Fibroblast of skin of scalp (primary cell): ENCODE measurements around the gene DDIT4.
"Not testable (repeated sequence)": the region's sequence is repeated elsewhere in the genome, so short reads cannot be mapped to it uniquely, and the experiment has no call there.

Experiments used
- DNase-seq: peaks from one replicate; pipeline ENCODE4 v3.0.0-alpha.2; 2013

The DDIT4 gene

DNA sequence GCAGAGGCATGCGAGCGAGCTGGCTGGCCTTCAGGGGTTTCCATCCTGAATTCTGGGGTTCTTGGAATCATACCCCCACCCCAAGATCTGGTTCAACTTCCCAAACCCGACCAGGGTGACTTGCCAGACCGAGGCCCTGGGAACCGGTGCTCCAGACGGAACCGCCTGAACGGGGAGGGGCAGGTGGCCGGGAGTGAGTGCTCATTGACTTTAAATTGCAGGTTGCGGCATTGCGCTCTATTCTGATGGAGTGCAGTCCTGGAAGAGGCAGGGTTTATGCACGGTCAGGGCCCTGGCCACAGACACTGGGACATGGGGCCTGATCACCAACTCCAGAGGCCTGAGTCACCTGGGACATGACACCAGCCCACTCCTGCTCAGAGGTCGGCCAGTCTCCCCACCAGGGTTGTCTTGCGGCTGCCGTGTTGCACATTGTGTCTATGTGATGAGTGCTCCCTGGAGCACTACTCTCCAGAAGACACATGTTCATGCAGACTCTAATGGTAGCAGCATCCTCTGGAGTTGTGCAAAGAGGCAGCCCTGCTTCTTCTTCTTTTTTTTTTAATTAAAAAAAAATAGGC is 5.8 kb upstream of the DDIT4 start:
- no peak for DNase-seq

DNA sequence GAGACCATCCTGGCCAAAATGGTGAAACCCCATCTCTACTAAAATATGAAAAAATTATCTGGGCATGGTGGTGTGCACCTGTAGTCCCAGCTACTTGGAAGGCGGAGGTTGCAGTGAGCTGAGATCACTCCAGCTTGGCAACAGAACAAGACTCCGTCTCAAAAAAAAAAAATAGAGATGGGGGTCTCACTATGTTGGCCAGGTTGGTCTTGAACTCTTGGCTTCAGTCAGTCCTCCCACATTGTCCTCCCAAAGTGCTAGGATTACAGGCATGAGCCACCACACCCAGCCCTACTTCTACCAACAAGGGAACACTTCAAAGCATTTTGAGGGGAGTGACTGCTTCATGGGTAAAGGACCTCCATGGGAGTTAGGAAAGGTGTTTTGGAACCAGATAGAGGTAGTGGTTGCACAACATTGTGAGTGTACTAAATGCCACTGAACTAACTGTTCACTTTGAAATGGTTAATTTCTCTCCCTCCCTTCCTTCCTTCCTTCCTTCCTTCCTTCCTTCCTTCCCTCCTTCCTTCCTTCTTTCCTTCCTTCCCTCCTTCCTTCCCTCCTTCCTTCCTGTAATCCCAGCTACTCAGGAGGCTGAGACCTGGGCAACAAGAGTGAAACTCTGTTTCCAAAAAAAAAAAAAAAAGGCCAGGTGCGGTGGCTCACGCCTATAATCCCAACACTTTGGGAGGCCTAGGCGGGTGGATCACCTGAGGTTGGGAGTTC is 5.1 kb upstream of the DDIT4 start:
- not testable (repeated sequence) for DNase-seq

DNA sequence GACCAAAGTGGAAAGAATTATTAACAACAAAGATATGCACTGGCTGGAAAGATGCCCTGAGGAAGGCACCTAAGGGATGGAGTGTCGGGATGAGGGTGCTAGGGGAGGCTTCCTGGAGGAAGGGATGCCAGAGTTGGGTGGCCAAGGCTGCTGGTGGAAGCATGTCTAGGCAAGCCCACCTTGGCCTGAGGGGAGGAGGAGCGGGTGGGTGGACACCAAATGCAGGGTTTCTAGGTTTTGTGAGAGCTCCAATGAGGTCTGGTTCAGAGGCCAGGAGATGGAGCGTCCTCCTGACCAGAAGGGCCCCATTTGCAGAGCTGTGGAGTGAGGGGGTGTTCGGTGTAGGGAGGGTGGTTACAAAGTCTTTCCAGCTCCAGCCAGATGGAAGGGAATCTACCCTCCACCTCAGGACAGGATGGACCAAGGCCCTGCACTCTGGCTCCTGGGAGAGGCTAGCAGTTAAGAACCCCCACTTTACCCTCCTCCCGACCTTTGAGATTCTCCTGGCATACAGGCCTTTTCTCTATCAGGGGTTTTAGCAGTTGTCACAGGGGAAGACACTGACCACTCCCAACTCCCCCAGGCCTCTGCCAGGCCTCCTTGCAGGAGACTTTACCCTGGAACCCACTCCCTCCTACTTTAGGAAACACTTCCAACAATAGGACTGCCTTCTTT is 3.0 kb upstream of the DDIT4 start:
- peak; percentile 13 for DNase-seq

DNA sequence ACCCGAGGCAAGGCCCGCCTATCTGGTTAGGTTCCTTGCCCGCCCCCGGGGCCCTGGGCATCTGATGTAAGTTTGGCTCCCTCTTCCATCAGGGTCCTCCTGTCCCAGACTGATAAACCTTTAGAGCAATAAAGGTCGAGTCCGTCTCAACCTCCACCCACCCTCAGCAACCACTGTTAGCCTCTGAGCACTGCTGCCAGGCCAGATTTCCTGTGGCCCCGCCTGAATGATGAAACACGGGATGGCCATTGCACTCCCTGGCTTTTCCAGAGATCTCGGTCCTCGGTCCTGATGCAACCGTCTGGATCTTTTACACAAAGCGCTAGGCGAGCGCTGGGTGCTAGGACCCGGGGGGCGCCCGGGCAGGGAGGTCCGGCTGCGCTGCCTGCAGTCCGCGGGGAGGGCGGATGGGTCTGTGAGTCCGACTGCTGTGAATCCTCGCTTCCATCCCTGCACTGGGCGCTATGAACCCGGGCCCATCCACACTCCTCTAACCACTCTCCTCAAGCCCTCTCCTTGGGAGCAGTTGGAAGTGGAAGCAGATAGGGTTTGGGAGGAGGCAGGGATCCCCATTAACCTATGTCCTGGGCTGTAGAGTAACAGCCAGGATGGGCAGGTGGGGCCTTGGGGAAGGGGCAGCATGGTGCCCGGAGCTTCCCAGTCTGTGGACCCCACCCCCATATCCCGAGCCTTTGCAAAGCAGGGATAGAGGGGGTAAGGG is 875 bp upstream of the DDIT4 start:
- peak; percentile 100 for DNase-seq

DNA sequence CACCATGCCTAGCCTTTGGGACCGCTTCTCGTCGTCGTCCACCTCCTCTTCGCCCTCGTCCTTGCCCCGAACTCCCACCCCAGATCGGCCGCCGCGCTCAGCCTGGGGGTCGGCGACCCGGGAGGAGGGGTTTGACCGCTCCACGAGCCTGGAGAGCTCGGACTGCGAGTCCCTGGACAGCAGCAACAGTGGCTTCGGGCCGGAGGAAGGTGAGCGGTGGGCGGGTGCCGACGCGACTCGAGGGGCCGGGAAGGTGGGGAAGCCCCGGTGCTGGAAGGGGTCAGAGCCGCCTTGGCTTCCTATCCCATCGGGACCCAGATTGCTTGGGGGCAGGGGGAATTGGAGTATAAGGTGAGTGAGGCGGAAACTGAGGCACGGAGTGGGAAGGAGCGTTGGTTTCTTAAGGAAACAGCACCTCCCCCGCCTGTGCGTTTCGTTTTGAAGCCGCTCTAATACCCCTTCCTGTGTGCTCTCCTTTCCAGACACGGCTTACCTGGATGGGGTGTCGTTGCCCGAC is 547 bp downstream of the DDIT4 start:
- DNase-seq: no peak

DNA sequence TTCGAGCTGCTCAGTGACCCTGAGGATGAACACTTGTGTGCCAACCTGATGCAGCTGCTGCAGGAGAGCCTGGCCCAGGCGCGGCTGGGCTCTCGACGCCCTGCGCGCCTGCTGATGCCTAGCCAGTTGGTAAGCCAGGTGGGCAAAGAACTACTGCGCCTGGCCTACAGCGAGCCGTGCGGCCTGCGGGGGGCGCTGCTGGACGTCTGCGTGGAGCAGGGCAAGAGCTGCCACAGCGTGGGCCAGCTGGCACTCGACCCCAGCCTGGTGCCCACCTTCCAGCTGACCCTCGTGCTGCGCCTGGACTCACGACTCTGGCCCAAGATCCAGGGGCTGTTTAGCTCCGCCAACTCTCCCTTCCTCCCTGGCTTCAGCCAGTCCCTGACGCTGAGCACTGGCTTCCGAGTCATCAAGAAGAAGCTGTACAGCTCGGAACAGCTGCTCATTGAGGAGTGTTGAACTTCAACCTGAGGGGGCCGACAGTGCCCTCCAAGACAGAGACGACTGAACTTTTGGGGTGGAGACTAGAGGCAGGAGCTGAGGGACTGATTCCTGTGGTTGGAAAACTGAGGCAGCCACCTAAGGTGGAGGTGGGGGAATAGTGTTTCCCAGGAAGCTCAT is 1.1 kb downstream of the DDIT4 start:
- DNase-seq: peak; percentile 74

DNA sequence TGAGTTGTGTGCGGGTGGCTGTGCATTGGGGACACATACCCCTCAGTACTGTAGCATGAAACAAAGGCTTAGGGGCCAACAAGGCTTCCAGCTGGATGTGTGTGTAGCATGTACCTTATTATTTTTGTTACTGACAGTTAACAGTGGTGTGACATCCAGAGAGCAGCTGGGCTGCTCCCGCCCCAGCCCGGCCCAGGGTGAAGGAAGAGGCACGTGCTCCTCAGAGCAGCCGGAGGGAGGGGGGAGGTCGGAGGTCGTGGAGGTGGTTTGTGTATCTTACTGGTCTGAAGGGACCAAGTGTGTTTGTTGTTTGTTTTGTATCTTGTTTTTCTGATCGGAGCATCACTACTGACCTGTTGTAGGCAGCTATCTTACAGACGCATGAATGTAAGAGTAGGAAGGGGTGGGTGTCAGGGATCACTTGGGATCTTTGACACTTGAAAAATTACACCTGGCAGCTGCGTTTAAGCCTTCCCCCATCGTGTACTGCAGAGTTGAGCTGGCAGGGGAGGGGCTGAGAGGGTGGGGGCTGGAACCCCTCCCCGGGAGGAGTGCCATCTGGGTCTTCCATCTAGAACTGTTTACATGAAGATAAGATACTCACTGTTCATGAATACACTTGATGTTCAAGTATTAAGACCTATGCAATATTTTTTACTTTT is 1.8 kb downstream of the DDIT4 start:
- peak; percentile 25 for DNase-seq

DNA sequence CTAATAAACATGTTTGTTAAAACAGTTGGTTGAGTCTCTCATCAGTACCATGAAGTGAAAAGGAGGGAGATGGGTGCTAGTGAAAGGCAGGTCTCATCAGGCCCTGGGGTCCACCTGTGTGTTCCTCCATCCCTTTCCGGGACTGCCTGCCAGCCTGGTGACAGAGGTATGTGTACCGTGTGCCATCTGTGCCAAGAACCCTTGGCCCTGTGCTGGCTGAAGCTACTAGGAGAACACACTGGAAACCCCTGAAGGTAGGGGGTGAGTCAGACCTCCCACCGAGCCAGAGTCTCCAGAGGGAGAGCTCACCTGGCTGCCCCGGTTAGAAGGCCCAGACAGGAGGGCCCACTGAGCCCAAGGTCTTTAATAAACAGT is 2.3 kb downstream of the DDIT4 start:
- peak; percentile 44 for DNase-seq

DNA sequence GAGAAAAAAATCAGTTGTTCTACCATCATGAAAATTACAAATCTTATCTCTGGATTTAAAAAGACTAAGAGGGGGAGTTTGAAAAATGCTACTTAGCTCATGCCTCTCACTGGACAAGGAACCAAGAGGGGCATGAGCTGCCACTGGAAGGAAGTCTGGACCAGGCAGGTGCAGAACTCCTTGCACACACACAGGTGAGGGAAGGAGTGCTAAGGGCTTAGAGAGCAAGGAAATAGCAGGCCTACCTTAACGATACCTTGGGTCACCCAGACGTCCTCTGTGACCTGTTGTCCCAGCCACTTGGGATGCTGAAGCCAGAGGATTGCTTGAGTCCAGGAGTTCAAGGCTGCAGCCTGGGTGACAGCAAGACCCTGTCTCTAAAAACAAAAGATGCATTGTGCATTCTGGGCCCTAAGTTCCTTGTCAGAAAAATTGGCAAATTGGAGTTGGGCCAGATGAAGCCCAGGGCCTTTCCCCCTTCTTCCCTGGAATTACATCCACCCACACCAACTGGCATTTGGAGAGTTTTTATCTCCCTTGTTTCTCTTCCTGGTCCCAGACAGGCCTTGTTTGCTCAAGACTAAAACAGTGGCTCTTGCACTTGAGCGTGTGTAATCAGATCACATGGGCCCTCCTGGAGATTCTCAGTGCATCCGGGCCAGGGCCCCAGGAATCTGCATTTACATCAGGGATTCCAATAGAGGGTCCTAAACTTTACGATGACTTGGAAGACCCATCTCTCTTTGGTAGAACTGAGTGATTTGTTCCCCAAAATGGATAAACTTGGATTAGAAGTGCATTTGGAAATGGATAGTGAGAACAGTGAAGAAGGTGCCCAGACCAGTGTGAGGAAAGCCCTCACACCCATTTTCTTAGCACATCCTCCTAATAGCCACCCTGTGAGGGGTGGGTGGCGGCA is 3.0 kb downstream of the DDIT4 start:
- peak; percentile 90 for DNase-seq

DNA sequence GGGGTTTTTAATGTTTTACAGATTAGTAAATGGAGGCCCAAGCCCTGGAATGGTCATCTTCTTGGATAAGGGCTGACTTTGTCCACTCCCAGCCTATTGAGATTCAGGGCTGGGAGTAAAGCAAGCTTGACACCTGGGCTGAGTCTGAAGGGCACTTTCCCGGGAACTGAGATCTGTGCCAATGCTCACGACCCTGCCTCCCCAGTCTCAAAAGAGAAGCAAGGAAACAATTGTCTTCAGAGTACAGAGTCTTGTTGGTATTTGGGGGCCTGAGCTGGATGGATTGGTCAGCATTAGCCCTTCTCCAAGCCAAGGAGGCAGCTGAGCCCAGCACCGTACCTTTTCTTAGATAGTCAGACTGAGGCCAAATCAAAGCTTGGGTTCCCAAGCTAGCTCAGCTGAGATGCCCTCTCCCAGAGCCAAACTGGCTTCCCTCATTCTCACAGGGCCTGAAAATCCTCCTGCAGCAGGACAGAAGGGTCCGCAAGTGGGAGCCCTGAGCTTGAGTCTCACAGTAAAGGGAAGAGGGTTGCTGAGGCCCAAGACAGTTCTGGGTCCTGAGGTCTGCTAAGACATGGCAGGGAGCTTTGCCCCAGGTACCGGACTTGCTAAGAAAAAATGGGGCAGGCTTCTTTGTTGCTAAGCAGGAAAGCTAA is 3.7 kb downstream of the DDIT4 start:
- no peak for DNase-seq

DNA sequence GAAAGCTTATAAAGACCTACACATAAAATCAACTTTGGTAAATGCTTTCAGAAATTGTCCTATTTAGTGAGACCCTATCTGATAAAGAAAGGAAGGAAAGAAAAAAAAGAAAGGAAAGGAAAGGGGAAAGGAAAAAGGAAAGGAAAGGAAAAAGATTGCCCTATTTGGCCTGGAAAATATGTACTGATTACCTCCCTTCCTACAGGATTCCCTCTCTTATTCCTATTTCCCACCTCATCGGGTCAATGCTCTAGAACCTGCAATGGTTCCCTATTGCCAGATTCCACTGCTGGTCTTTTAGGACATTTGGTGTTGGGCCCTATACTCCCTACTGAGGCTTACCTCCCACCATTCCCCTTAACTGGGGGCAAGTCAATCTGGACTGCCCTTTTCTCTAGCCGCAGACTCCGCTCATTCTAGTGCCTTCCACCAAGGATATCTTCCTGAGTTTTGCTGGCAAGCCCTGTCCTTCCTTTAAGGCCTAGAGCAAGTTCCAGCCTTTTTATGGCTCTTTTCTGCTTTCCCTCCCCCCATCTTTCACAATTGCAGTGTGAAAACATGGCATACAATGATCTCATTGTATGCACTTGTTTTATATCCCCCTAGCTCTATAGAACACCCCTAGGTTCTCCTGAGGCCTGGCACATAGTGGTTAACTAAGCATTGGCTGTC is 4.4 kb downstream of the DDIT4 start:
- DNase-seq: peak; percentile 30

DNA sequence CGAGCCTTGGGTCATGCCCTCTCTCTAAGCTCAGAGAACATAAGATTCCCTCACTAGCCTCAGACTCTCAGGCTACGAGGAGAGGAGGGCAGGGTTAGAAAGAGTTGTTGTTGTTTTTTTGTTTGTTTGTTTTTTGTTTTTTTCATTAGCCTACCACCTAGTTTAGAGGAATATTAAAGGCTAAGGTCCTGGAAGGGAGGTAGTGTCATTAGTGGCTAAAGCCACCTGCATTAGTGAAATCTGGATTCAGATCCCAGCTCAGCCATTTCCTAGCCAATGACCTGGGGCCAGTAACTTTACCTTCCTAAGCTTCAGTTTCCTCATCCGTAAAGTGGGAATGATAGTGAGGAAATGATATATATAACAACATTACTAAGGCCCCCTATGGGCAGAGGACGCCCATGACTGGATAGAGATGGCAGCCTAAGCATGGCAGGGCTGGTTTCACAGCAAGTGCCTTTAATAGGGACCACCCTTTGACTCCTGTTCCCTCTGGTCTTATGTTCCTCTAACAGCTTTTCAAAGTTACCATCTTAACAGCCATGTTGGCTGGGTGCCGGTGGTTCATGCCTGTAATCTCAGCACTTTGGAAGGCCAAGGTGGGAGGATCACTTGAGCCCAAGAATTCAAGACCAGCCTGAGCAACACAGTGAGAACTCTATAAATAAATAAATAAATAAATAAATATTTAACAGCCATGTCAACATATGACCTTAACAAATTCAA is 5.1 kb downstream of the DDIT4 start:
- DNase-seq: peak; percentile 16

DNA sequence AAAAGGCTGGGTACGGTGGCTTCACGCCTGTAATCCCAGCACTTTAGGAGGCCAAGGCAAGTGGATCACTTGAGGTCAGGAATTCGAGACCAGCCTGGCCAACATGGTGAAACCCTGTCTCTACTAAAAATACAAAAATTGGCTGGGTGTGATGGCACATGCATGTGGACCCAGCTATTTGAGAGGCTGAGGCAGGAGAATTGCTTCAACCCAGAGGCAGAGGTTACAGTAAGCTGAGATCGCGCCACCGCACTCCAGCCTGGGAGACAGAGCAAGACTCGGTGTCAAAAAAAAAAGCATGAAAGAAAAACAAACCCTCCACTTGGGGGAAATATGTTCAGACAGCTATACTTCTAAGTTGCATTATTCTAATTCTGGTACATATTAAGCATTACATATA is 5.9 kb downstream of the DDIT4 start:
- not testable (repeated sequence) for DNase-seq

DNA sequence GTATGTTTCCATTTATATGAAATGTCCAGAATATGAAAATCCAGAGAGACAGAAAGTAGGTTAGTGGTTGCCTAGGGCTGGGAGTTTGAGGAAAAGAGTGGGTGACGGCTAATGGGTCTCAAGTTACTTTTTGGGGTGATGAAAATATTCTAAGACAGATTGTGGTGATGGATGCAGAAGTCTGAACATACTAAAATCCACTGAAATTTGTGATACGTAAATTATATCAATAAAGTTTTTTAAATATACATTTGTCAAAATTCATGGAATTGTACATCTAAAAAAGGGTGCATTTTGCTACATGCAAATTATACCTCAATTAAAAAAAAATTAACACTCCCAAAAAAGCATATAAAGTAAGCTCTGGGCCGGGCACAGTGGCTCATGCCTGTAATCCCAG is 9.4 kb downstream of the DDIT4 start:
- no peak for DNase-seq

DNA sequence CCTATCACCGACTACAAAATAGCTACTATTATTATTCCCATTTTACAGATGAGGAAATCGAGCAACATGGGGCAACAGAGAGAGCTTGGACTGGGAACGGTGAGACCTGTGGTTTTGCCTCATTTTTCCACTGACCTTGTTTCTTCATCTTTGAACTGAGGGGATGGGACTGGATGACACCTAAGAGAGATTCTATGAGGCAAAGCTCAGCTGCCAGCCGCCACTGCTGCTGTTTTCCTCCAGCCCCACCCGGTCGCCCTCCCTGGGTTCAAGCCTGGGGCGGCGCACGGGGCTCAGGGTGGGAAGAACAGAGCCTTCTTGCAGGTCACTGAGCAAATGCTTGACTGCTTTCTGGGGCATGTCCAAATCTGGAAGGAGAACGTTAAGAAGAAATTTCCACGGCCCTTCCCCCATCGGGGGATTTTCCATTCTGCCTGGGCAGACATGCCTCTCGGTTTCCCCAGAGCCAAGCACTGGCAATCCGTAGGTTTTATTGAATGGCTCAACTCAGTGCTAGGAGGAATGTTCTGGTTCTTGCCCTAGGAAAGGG is 12.3 kb downstream of the DDIT4 start:
- no peak for DNase-seq

DNA sequence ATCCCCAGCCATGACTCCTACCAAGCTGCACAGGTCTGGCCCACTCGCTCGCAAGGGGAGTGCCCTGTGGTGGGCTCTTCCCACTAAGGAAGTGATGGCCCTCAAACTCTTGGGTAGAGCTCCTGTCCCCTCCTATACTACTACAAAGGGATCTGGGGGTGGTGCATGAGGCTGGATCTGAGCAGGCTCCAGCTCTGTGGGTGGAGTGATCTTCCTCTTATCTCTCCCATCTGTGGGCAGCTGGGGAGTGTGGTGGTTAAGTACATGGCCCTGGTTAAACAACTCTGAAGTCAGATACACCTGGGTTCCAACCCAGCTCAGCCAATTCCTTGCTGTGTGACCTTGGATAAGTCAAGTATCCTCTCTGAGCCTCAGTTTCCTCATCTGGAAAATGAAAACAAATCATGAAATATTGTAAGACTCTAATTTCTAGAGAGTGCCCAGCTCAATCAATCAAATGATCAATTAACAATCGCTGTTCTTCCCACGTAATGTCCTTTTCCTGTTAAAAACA is 17.4 kb downstream of the DDIT4 start:
- DNase-seq: no peak

DNA sequence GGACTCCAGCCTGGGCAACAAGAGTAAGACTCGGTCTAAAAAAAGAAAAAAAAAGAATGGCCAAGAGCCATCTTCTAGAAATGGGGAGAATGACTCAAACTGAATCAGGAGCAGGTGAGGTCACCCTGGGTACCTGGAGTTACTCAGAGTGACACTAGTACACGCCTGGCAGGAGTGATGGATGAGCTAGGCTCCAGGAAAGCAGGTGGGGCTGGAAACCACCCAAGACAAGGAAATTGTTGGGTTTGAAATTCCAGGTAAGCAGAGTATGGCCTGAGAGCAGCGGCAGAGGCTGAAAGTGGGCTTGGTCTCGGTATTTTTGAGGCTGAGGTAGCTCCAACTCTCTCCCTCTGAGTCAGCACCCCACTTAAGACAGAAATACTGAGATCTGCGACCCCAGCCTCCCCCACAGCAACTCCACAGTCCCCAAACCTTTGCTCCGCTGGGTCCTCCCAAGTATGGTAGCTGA is 18.5 kb downstream of the DDIT4 start:
- no peak for DNase-seq

DNA sequence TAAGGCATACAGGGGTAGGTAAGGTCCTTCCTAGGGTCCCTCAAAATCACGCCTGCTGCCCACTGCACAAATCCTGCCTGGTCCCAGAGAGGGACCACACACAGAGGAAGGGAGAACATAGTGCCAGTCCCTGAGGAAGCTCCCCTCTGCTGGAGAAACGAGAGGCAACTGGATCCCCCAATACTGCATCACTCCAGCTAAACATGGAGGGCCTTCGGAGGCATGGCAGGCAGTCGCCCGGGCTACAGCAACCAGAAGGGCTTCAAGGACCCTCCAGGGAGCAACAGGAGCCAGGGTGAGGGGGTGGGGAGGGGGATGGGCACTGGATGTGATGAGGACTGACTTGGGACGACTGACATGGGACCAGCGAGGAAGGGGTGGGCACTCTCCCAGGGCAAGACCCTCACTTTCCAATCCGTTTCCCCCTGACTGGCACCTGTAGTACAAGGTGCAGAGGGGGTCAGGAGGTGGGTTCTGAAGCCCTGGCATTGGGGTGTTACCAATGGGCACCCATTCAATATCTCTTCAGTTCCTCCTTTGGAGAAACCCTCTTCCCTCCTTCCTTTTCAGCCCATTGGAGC is 21.7 kb downstream of the DDIT4 start:
- DNase-seq: no peak
